Measurements from ENCODE around the gene ZDHHC8. TPM values are rescaled to one million over a fixed set of nuclear protein-coding genes. Genes with fewer than 3 reads are reported as not detected.

ZDHHC8 gene
- total and polyA plus RNA-seq, 2 donors (not counting 1 experiment from before 2014, with no cell fraction given), result 94.4 to 96.9 TPM

- ChIA-PET CTCF (no interaction called here), POLR2A (no interaction called here)
- intact Hi-C loops (cut with micrococcal nuclease), result no loop called here
- Histone ChIP-seq H3K4me3 (ENCODE audit: control extremely low read depth in 1 of 5, extremely low read depth in 1 of 5, insufficient read depth in 1 of 5, low read depth in 2 of 5, low read length in 4 of 5) (no peak overlapping the region), H3K27ac (ENCODE audit: low read length in 2 of 2) (no peak overlapping the region), H4K20me1 (ENCODE audit: control insufficient read depth, insufficient read depth, low read length, poor library complexity, severe bottlenecking) (no peaks in the 10 kb centered on the region), H3K4me1 (ENCODE audit: control insufficient read depth in 2 of 2, insufficient read depth in 2 of 2, low read length in 2 of 2) (no peaks in the 10 kb centered on the region), H3K4me2 (replicated peaks; ENCODE audit: low read depth, low read length, poor library complexity, severe bottlenecking) (no peak overlapping the region), H3K36me3 (replicated peaks in 1 of 2; ENCODE audit: control extremely low read depth in 1 of 2, control insufficient read depth in 1 of 2, extremely low read depth in 1 of 2, insufficient read depth in 2 of 2, low read length in 1 of 2) (no peaks in the 10 kb centered on the region), H3K27me3 (replicated peaks in 1 of 4; ENCODE audit: control extremely low read depth in 1 of 4, control insufficient read depth in 3 of 4, insufficient read depth in 4 of 4, low read length in 3 of 4) (no peaks in the 10 kb centered on the region), H3K79me2 (ENCODE audit: control insufficient read depth, insufficient read depth, low read length) (no peaks in the 10 kb centered on the region), H3K9me3 (ENCODE audit: control extremely low read depth in 1 of 3, control insufficient read depth in 2 of 3, insufficient read depth in 1 of 3, low read length in 2 of 3) (no peaks in the 10 kb centered on the region), H3K9ac (ENCODE audit: low read length) (no peak overlapping the region), H2AFZ (ENCODE audit: insufficient read depth, low read depth, low read length, poor library complexity, severe bottlenecking) (no peak overlapping the region)
- H3K4me3 Mint-ChIP-seq, result no peak overlapping the region
- H3K4me1 Mint-ChIP-seq, result no peaks in the 10 kb centered on the region
- no peak overlapping the region for H3K27ac Mint-ChIP-seq
- no peaks in the 10 kb centered on the region for H3K9me3 Mint-ChIP-seq (ENCODE audit: insufficient read depth)
- no peak for DNase-seq
- H3K27me3 Mint-ChIP-seq, result no peaks in the 10 kb centered on the region
- TF ChIP-seq CTCF (IDR thresholded peaks at IDR 0.05) (no peak), EZH2 (IDR thresholded peaks at IDR 0.05; ENCODE audit: borderline replicate concordance, insufficient read depth, low read depth, low read length, poor library complexity, severe bottlenecking) (no peak)
- ATAC-seq (ENCODE audit: low read depth), result no peak
- WGBS (ENCODE audit: insufficient coverage), result 85% methylated on average over 6 of the region's 6 CpGs
Measured at GRCh38 chr22:20188567-20188877, 56.9 kb downstream of the ZDHHC8 start.

GRCh38 chr22:20191000-20191515 lies 59.5 kb downstream of the ZDHHC8 start:
- H3K4me1 ChIP-seq (ENCODE audit: control insufficient read depth in 2 of 2, insufficient read depth in 2 of 2, low read length in 2 of 2), result no peaks in the 10 kb centered on the region
- Mint-ChIP-seq H3K27ac (no peak overlapping the region), H3K4me3 (no peak overlapping the region), H3K9me3 (ENCODE audit: insufficient read depth) (no peaks in the 10 kb centered on the region), H3K4me1 (no peaks in the 10 kb centered on the region), H3K27me3 (no peaks in the 10 kb centered on the region)
- intact Hi-C loops (cut with micrococcal nuclease), result no loop called here
- H3K4me2 ChIP-seq (replicated peaks; ENCODE audit: low read depth, low read length, poor library complexity, severe bottlenecking), result no peak overlapping the region
- H2AFZ ChIP-seq (ENCODE audit: insufficient read depth, low read depth, low read length, poor library complexity, severe bottlenecking), result no peak overlapping the region
- no peak overlapping the region for H3K27ac ChIP-seq (ENCODE audit: low read length in 2 of 2)
- no peaks in the 10 kb centered on the region for H3K79me2 ChIP-seq (ENCODE audit: control insufficient read depth, insufficient read depth, low read length)
- no peaks in the 10 kb centered on the region for H3K9me3 ChIP-seq (ENCODE audit: control extremely low read depth in 1 of 3, control insufficient read depth in 2 of 3, insufficient read depth in 1 of 3, low read length in 2 of 3)
- 85% methylated on average over 8 of the region's 10 CpGs for WGBS (ENCODE audit: insufficient coverage)
- H3K9ac ChIP-seq (ENCODE audit: low read length), result no peak overlapping the region
- H3K27me3 ChIP-seq (replicated peaks in 1 of 4; ENCODE audit: control extremely low read depth in 1 of 4, control insufficient read depth in 3 of 4, insufficient read depth in 4 of 4, low read length in 3 of 4), result no peaks in the 10 kb centered on the region
- no peak for DNase-seq
- CTCF ChIA-PET, result no interaction called here
- H4K20me1 ChIP-seq (ENCODE audit: control insufficient read depth, insufficient read depth, low read length, poor library complexity, severe bottlenecking), result no peaks in the 10 kb centered on the region
- H3K4me3 ChIP-seq (ENCODE audit: control extremely low read depth in 1 of 5, extremely low read depth in 1 of 5, insufficient read depth in 1 of 5, low read depth in 2 of 5, low read length in 4 of 5), result no peak overlapping the region
- no peaks in the 10 kb centered on the region for H3K36me3 ChIP-seq (replicated peaks in 1 of 2; ENCODE audit: control extremely low read depth in 1 of 2, control insufficient read depth in 1 of 2, extremely low read depth in 1 of 2, insufficient read depth in 2 of 2, low read length in 1 of 2)
- TF ChIP-seq CTCF (IDR thresholded peaks at IDR 0.05) (no peak), EZH2 (IDR thresholded peaks at IDR 0.05; ENCODE audit: borderline replicate concordance, insufficient read depth, low read depth, low read length, poor library complexity, severe bottlenecking) (no peak)
- no peak for ATAC-seq (ENCODE audit: low read depth)
- POLR2A ChIA-PET, result no interaction called here

Data from B cell (primary cell).